Muscle of leg (tissue), 11 donors: ENCODE data around the gene CNTN5. TPM values are rescaled to one million over a fixed set of nuclear protein-coding genes. Genes with fewer than 3 reads are reported as not detected.

Source experiments
- DNase-seq: peaks from one replicate; pipeline ENCODE4 v3.0.0; 2013
- H3K27ac ChIP-seq: one replicate; pipeline ENCODE4 v1.5.1; 2013; ENCODE audit warnings: mild to moderate bottlenecking, low read length, control low read depth
- H3K27me3 ChIP-seq: one replicate; pipeline ENCODE4 v1.6.1; 2013; ENCODE audit warnings: low read length; ENCODE audit not compliant: control insufficient read depth, insufficient read depth
- H3K36me3 ChIP-seq: one replicate; pipeline ENCODE4 v1.6.1; 2013; ENCODE audit warnings: low read length; ENCODE audit not compliant: control insufficient read depth, insufficient read depth
- H3K4me1 ChIP-seq: one replicate; pipeline ENCODE4 v1.6.1; 2013; ENCODE audit warnings: low read length; ENCODE audit not compliant: control insufficient read depth, insufficient read depth
- H3K4me3 ChIP-seq: one replicate; pipeline ENCODE4 v1.5.1; 2013; ENCODE audit warnings: low read length, control low read depth
- H3K9me3 ChIP-seq: replicated peaks from 2 replicates; pipeline ENCODE4 v1.6.1; 2013; ENCODE audit warnings: low read depth, low read length; ENCODE audit not compliant: control insufficient read depth
- WGBS: methylation state at CpG from one replicate; pipeline ENCODE4 v1.1.5; 2013; ENCODE audit warnings: missing lambda C conversion rate; ENCODE audit not compliant: insufficient coverage; 5-methylcytosine and 5-hydroxymethylcytosine counted together
- polyA plus RNA-seq, 8 donors: library from polyadenylated mRNA; unstranded; fragments of 120-200 nt; gene quantifications; one replicate each; pipeline versions ENCODE4 v1.2.1 to v1.2.3, GENCODE V29; 2013; ENCODE audit warnings: inconsistent platforms in 1 of 8, low replicate concordance in 1 of 8; ENCODE audit not compliant: insufficient read length in 8 of 8, insufficient read depth in 1 of 8
- total RNA-seq: library from RNA; stranded (reverse); fragments of 120-200 nt; gene quantifications from one replicate; pipeline ENCODE4 v1.2.4, GENCODE V29; 2013

Gene CNTN5
- total and polyA plus RNA-seq, 9 donors, result 3.2 to 9.9 (median 5.7) TPM

GRCh38 chr11:99419991-99420390 lies 399.2 kb downstream of the CNTN5 start:
- DNase-seq, result no peak
- no peaks in the 10 kb centered on the region for H3K9me3 ChIP-seq
- no peaks in the 10 kb centered on the region for H3K36me3 ChIP-seq
- H3K27me3 ChIP-seq, result no peaks in the 10 kb centered on the region
- WGBS, result no CpG with 5 or more reads among the region's 4 CpGs
- no peak overlapping the region for H3K27ac ChIP-seq
- H3K4me3 ChIP-seq, result no peak overlapping the region
- no peaks in the 10 kb centered on the region for H3K4me1 ChIP-seq

GRCh38 chr11:99422581-99423427 lies 402.1 kb downstream of the CNTN5 start:
- H3K36me3 ChIP-seq, result no peaks in the 10 kb centered on the region
- H3K27ac ChIP-seq, result no peak overlapping the region
- H3K4me3 ChIP-seq, result no peak overlapping the region
- no peaks in the 10 kb centered on the region for H3K4me1 ChIP-seq
- no peak for DNase-seq
- 100% methylated on average over 1 of the region's 7 CpGs for WGBS
- no peaks in the 10 kb centered on the region for H3K9me3 ChIP-seq
- no peaks in the 10 kb centered on the region for H3K27me3 ChIP-seq

- Histone ChIP-seq H3K4me1 (no peaks in the 10 kb centered on the region), H3K27me3 (no peaks in the 10 kb centered on the region), H3K27ac (no peak overlapping the region), H3K4me3 (no peak overlapping the region), H3K9me3 (no peaks in the 10 kb centered on the region), H3K36me3 (no peaks in the 10 kb centered on the region)
- WGBS, result 36% methylated on average over 2 of the region's 4 CpGs
- DNase-seq, result no peak
These were observed 402.8 kb downstream of the CNTN5 start for GRCh38 chr11:99423428-99423983.

GRCh38 chr11:99424313-99425084 lies 403.8 kb downstream of the CNTN5 start:
- Histone ChIP-seq H3K27me3 (no peaks in the 10 kb centered on the region), H3K4me3 (no peak overlapping the region), H3K9me3 (no peaks in the 10 kb centered on the region), H3K4me1 (no peaks in the 10 kb centered on the region), H3K36me3 (no peaks in the 10 kb centered on the region), H3K27ac (no peak overlapping the region)
- DNase-seq, result no peak
- 90% methylated on average over 11 of the region's 12 CpGs for WGBS

GRCh38 chr11:99425596-99425995 lies 404.8 kb downstream of the CNTN5 start:
- Histone ChIP-seq H3K4me1 (no peaks in the 10 kb centered on the region), H3K27ac (no peak overlapping the region), H3K9me3 (no peaks in the 10 kb centered on the region), H3K4me3 (no peak overlapping the region), H3K27me3 (no peaks in the 10 kb centered on the region), H3K36me3 (no peaks in the 10 kb centered on the region)
- DNase-seq, result no peak
- WGBS, result no CpG with 5 or more reads among the region's 2 CpGs

- no peak for DNase-seq
- no peaks in the 10 kb centered on the region for H3K9me3 ChIP-seq
- no peaks in the 10 kb centered on the region for H3K36me3 ChIP-seq
- no peaks in the 10 kb centered on the region for H3K4me1 ChIP-seq
- WGBS, result no CpG with 5 or more reads among the region's 3 CpGs
- H3K27me3 ChIP-seq, result no peaks in the 10 kb centered on the region
- no peak overlapping the region for H3K27ac ChIP-seq
- H3K4me3 ChIP-seq, result no peak overlapping the region
These were observed 411.9 kb downstream of the CNTN5 start for GRCh38 chr11:99432677-99433076.

- Histone ChIP-seq H3K27me3 (no peaks in the 10 kb centered on the region), H3K4me1 (no peaks in the 10 kb centered on the region), H3K4me3 (no peak overlapping the region), H3K27ac (no peak overlapping the region), H3K9me3 (no peaks in the 10 kb centered on the region), H3K36me3 (no peaks in the 10 kb centered on the region)
- no peak for DNase-seq
- WGBS, result no CpG with 5 or more reads among the region's 3 CpGs
These were observed 422.5 kb downstream of the CNTN5 start for GRCh38 chr11:99443276-99443675.

GRCh38 chr11:99446400-99446799 lies 425.7 kb downstream of the CNTN5 start:
- no CpG with 5 or more reads among the region's 1 CpG for WGBS
- DNase-seq, result no peak

GRCh38 chr11:99449345-99449744 lies 428.6 kb downstream of the CNTN5 start:
- no peak for DNase-seq
- Histone ChIP-seq H3K27me3 (no peaks in the 10 kb centered on the region), H3K4me3 (no peak overlapping the region), H3K4me1 (no peaks in the 10 kb centered on the region), H3K9me3 (no peaks in the 10 kb centered on the region), H3K27ac (no peak overlapping the region), H3K36me3 (no peaks in the 10 kb centered on the region)

More at GRCh38 chr11:99446400-99446799, 425.7 kb downstream of the CNTN5 start:
- Histone ChIP-seq H3K4me3 (no peak overlapping the region), H3K27ac (no peak overlapping the region), H3K27me3 (no peaks in the 10 kb centered on the region), H3K9me3 (no peaks in the 10 kb centered on the region), H3K36me3 (no peaks in the 10 kb centered on the region), H3K4me1 (no peaks in the 10 kb centered on the region)

GRCh38 chr11:99452075-99452474 lies 431.3 kb downstream of the CNTN5 start:
- WGBS, result 88% methylated on average over 3 of the region's 5 CpGs
- Histone ChIP-seq H3K4me3 (no peak overlapping the region), H3K36me3 (no peaks in the 10 kb centered on the region), H3K27ac (no peak overlapping the region), H3K27me3 (no peaks in the 10 kb centered on the region), H3K9me3 (no peaks in the 10 kb centered on the region), H3K4me1 (no peaks in the 10 kb centered on the region)
- no peak for DNase-seq
